Jurkat, Clone E6-1 (cell line): ENCODE measurements around the gene SCARB1.
A peak's percentile ranks its signal among the peaks of the same experiment; 100 is the strongest.
"Not testable (repeated sequence)": the region's sequence is repeated elsewhere in the genome, so short reads cannot be mapped to it uniquely, and the experiment has no call there.

Experiments used
- DNase-seq: peaks from one replicate; pipeline ENCODE4 v3.0.0-alpha.2; 2011; ENCODE audit warnings: low read depth, low spot score
- H3K4me3 ChIP-seq: 2 replicates; pipeline ENCODE4 v1.5.1; 2011; ENCODE audit warnings: mild to moderate bottlenecking, low read length, control low read depth, moderate library complexity

The SCARB1 gene

DNA sequence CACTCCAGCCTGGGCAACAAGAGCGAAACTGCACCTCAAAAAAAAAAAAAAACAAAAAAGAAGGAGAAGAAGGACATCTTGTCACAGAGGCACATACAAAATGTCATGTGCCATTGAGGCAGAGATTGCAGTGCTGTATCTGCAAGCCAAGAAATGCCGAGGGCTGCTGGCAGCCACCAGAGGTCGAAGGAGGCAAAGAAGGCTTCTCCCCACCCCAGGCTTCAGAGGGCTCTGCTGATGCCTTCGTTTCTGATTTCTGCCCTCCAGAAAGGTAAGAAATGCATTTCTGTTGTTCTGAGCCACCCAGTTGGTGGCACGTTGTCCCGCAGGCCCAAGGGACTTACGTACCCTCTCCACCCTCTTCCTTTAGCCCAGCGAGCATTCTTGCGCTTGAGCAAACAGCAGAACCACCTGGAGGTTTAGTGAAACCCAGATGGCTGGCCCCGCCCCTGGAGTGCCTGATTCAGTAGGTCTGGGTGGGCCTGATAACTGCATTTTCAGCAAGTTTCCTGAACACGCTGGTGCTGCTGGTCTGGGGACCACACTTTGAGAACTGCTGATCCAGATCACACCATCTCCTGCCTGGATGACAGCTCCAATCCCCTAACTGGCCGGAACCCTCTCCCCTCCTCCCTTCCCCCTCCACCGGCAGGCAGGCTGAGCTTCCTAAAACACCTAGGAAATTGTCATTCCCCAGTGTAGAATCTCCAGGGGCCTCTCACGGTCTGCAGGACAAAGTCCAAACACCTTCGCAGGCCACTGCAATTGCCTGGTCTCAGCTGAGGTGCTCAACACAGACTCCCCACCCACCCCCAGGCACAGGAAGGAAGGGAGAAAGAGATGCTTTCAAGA lies 21.1 kb upstream of the SCARB1 start:
- no peak overlapping the region for H3K4me3 ChIP-seq
- DNase-seq = no peak

DNA sequence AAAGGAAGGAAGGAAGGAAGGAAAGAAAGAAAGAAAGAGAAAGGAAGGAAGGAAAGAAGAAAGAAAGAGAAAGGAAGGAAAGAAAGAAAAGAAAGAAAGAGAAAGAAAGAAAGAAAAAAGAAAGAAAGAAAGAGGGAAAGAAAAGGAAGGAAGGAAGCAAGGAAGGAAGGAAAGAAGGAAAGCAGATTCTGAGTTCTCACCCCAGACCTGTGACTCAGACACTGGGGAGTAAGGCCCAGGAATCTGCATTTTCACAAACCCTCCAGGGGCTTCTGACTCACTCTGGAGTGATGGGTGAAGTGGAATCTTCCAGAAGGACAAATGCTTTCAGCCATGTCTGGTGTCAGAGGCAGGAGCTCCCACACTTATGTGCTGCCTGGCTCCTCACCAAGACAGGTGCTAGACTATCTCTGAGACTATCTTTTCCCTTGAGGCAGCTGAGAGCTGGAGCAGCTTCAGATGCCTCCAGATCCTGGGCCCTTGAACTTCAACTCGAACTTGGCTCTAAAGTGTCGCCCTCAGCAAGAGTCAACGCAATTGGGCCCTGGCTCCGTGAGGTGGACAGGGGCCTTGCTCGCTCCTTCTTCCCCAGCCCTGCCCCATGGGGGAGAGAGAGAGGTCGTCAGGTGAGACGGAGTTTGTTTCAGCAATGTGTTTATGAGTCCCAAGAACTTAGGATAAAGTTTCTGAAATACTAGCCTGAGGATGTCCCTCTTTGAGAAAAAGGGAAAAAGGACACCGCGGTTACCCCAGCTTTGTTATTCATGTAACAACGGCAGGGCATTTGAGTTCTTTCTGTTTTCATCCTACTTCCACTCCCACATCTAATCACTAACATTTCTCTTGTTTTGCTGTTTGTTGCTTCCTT lies 19.8 kb upstream of the SCARB1 start:
- H3K4me3 ChIP-seq = no peak overlapping the region
- no peak for DNase-seq

DNA sequence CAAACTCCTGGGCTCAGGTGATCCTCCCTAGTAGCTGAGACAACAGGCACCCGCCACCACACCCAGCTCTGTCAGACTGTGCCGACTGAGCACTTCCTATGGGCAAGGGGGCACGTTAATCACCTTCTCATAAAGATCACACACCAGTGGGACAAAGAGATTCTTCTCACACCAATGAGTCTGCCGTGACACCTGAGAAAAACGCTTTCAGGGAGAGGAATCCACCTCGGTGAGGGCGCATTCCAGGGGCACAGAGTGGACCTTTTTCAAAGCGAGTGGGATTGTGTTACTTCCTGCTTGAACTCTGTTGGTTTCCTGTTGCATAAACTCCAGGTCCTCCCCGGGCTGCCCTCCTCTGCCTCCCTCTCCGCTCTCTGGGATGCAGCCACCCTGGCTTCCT lies 17.5 kb upstream of the SCARB1 start:
- DNase-seq = no peak
- no peak overlapping the region for H3K4me3 ChIP-seq

DNA sequence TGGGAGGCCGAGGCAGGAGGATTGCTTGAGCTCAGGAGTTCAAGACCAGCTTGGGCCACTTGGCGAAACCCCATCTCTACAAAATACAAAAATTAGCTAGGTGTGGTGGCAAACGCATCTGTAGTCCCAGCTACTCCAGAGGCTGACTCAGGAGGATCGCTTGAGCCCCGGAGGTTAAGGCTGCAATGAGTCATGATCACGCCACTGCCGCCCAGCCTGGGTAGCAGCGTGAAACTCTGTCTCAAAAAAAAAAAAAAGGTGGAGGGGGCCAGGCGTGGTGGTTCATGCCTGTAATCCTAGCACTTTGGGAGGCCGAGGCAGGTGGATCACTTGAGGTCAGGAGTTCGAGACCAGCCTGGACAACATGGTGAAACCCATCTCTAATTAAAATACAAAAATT lies 16.7 kb upstream of the SCARB1 start:
- DNase-seq, H3K4me3 ChIP-seq: not testable (repeated sequence)

DNA sequence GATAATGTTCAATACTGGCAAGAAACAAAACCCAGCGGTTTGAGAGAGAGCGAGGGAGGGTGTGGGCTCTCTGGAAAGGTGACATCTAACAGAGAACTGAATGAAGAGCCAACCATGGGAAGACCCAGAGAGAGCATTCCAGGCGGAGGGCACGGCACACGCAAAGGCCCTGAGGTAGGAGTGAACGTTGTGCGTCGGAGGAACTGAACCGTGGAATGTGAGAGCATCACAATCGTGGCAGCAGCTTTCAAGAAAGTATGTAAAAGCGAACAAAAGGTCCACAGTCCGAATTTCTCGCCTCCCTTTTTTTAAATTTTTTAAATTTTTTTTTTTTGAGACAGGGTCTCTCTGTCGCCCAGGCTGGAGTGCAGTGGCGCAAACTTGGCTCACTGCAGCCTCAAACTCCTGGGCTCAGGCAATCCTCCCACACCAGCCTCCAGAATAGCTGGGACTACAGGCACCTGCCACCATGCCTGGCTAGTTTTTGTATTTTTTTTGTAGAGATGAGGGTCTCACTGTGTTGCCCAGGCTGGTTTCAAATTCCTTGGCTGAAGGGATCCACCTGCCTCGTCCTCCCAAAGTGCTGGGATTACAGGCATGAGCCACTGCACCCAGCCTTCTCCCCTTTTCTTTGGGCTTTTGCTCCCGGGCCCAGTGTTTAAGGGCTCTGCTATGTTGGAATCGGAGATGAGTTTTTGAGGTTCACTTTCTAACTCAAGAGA lies 15.3 kb upstream of the SCARB1 start:
- no peak overlapping the region for H3K4me3 ChIP-seq

DNA sequence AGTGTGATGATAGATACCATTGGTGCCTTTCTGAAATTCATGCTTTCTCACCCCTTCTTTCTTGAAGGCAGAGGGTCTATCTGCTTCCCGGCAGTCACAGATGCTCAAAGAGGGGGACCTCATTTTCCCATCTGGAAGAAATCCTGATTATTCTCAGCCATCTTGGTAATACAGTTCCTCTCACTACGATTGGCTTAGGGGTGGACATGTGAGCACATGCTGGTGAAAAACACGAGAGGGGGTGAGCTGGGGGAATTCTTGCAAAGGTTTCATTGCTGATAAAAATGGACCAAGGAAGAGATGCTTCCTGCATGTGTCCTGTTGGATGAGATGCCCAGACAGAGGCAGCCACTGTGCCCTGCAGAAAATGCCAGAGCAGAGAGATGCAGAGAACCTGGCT lies 13.8 kb upstream of the SCARB1 start:
- DNase-seq = no peak
- H3K4me3 ChIP-seq = no peak overlapping the region

More for the DNA sequence above, 15.3 kb upstream of the SCARB1 start:
- no peak for DNase-seq

DNA sequence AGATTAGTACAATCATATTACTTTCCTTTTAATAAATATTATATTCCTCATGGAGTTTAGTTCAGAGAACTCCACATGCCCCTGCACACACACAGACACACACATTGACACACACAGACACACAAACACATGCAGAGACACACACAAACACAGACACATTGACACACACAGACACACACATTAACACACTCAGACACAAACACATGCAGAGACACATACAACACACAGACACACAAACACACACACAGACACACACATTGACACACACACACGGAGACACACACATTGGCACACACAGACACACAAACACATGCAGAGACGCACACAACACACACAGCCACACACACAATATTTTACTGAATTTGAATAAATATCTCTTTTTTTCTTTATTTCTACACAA lies 12.5 kb upstream of the SCARB1 start:
- no peak overlapping the region for H3K4me3 ChIP-seq
- DNase-seq = no peak

DNA sequence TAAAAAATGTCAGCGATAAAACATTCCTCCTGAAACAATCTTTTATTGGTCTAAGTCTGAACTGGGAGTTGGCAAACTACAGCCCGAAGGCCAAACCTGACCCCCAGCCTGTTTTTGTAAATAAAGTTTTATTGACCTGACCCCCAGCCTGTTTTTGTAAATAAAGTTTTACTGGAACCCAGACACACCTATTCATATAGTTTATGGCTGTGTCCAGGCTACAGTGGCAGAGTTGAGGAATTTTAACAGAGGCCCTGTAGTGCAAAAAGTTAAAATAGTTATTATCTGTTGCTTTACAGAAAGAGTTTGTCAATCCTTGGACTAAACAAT lies 12.1 kb upstream of the SCARB1 start:
- DNase-seq = no peak
- no peak overlapping the region for H3K4me3 ChIP-seq

DNA sequence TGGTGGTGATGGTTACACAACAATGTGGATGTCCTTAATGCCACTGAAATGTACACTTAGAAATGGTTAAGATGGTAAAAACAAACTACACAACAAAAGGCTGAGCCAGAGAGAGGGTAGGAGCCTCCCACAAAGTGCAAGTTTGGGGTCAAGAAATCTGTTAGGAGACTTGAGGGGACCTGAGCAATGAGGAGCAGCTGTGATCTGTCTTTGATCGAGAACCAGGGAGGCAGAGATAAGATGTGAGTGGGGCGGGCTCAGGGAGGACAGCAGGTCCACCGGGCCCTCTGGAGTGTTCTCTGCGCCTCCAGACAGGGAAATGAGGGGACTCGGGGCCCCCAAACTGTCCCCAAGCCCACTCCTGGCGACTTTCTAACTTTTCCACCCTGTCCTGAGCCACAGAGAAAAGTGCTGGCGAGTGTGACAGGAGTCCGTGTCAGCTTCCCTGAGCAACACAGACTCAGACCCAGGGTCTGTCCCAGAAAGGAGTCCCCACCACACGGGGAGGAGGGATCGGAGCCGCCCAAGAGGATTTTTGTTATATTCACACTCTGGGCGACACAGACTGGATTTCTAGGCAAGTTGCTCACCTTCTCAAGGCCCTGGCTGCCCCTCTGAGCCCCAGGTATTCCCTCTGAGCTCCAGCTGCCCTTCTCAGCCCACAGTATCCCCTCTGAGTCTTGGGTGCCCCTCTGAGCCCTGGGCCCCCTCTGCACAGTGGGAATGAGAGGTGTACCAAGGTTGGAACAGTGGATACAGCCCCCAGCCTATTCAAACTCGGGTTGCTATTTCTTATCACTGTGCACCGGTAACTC lies 11.5 kb upstream of the SCARB1 start:
- H3K4me3 ChIP-seq = no peak overlapping the region
- DNase-seq = no peak

DNA sequence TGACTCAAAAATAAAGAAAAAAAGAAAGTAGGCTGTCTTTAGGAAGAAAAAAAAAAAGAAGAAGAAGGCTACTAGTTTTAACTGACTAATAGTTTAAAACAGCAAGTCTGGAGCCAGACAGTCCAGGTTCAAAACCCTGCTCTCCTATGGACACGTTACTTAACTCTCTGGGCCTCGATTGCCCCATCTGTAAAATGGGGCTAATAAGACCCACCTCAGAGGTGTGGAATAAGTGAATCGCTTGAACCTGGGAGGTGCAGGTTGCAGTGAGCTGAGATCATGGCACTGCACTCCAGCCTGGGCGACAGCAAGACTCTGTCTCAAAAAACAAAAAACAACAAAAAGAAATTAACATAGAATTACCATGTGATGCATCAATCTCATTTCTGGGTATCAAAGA lies 10.5 kb upstream of the SCARB1 start:
- no peak for DNase-seq

DNA sequence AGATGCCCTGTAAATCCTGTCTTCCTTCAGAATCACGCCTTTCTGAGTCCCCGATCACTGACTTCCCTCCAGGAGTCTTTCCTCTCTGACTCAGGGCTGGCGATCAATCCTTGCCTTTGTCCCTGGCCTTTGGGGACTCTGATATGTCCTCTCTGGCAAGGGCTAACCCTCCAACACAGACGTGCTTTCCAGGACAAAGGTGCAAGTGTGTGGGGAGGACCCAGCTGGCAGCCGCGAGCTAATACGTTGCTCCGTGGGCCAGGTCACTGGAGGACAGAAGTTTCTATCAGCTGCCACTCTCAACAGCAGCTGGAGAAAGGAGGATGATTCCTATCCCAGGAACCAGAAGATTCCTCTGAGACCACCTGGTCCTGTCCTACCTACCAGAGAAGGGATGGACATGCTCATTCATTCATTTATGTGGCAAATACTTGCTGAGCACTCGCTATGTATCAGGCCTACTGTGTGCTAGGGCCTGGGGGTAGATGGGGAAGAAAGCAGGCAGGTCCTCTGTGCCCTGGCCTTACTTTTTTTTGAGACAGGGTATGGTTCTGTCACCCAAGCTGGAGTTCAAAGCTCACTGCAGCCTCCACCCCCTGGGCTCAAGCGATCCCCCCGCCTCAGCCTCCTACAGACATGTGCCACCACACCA lies 8.5 kb upstream of the SCARB1 start:
- no peak for DNase-seq
- H3K4me3 ChIP-seq = no peak overlapping the region

More for the DNA sequence above, 10.5 kb upstream of the SCARB1 start:
- no peak overlapping the region for H3K4me3 ChIP-seq

DNA sequence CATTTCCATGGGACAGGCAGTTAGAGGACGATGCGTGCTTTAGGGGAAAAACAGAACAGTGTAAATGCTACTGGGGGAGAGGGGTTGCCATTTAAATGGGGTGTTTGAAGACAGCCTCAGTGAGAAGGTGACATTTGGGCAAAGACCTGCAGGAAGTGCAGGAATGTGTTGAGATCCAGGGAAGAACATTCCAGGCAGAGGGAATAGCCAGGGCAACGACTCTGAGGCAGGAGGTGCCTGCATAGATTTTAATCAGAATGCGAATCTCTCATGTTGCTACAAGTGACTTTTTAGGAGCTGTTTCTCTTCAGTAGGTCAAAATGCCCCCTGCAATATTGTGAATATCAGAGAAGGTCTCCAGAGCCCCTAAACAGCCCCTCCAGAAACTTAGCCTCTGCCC lies 7.6 kb upstream of the SCARB1 start:
- no peak for DNase-seq
- H3K4me3 ChIP-seq = no peak overlapping the region

DNA sequence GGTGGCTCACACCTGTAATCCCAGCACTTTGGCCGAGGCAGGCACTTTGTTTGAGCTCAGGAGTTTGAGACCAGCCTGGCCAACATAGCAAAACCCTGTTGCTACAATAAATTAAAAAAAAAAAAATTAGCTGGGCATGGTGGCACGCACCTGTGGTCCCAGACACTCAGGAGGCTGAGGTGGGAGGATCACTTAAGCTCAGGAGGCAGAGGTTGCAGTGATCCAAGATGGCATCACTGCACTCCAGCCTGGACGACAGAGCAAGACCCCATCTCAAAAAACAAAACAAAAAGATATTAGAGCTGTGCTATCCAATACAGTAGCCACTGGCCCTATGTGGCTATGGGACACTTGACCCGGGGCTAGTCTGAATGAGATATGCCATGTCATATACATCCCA lies 6.9 kb upstream of the SCARB1 start:
- H3K4me3 ChIP-seq = no peak overlapping the region
- no peak for DNase-seq

DNA sequence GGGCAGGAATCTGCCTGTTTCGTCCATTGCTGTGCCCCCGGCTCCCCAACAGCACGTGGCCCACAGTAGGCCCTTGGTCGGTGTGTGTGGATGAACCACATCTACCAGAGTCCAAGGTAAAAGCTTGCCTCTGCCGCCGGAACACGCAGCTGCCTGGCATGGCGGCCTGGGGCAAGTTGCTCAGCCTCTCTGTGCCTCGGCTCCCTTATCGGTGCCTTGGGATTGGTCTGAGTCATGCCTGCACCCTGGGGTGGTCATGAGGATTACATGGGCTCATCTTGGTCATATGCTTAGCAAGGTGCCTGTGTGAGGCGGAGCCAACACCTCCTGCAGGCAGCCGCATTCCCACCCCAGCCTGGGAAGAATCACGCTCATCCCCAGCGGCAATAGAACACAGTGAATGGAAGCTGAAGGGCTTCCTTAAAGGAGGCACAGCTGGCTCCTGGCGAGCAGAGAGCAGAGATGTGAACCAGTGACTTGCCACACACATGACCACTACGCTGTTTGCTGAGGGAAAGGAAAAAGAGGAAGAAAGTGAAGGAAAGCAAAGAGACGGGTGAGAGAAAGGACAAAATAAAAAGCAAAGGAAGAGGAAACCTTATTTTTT lies 5.5 kb upstream of the SCARB1 start:
- DNase-seq = no peak

DNA sequence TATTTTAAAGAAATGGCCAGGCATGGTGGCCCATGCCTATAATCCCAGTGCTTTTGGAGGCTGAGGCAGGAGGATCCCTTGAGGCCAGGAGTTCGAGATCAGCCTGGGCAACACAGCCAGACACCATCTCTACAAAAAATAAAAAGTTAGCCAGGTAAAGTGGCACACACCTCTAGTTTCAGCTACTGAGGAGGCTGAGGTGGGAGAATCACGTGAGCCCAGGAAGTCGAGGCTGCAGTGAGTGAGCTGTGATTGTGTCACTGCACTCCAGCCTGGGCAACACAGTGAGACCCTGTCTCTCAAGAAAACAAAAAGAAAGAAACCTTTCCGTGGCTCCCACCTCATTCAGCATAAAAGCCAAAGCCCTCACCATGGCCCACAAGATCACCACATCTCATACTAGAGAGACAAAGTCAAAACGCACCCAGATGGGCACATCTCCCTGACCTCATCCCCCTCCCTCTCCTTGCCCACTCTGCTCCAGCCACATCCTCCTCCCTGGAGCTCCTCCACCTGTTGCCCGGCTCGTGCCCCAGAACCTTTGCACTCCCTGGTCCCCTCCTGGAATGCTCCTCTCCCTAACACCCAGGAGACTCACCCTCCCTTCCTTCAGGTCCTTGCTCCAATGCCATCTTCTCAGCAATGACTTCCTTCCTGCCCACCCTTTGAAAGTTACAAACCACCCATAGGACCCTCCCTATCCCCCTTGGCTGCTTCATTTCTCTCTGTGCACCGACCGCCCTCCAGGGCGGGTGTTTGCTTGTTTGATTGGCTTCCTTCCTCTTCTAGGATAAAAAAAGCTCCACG lies 4.8 kb upstream of the SCARB1 start:
- peak; percentile 23 for DNase-seq
- H3K4me3 ChIP-seq = no peak overlapping the region

More for the DNA sequence above, 5.5 kb upstream of the SCARB1 start:
- no peak overlapping the region for H3K4me3 ChIP-seq

DNA sequence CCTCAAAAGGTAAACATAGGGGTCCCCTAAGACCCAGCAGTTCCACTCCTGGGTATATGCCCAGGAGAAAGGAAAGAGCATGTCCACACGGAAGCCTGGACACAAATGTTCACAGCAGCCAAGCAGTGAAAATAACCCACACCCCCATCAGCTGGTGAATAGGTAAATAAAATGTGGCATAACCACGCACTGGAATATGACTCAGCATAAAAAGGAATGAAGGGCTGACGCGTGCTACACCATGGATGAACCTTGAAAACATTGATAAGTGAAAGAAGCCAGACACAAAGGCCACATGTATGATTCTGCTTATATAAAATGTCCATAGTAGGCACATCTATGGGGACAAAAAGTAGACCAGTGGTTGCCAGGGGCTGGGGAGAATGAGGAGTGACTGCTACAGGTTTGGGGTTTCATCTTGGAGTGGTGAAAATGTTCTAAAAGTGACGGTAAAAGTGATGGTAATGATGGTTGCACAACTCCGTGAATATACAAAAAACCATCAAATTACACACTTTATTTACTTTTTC lies 3.8 kb upstream of the SCARB1 start:
- no peak for DNase-seq
- no peak overlapping the region for H3K4me3 ChIP-seq

DNA sequence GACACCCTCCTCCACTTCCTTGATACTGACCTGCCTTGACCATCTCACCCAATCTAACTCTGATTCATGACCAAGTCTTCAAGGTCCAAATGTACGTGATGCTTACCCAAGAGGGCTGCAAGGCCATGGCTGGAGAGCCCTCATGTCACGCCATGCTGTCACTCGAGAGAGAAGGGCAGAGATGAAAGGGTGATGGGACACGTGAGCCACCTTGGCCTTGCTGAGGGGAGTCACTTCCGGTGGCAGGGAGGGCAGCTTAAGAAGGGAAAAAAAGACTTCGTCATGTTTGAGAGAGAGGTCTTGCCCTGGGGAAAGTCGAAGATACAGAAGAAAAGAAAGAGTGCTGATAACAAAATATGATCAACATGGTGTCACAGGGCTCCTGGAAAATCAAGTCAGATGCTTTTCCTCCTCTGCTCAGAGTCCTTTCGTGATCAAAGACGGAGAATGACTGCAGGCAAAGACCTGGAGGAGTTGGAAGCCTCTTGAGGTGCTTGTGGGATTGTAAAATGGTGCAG lies 3.3 kb upstream of the SCARB1 start:
- no peak for DNase-seq
- H3K4me3 ChIP-seq = no peak overlapping the region
